B cell (primary cell): ENCODE results near the gene LRRC7. TPM values are rescaled to one million over a fixed set of nuclear protein-coding genes. Genes with fewer than 3 reads are reported as not detected.

Experiments used
- ATAC-seq: fragments of 200-7000 bp; cut with Tn5 transposase; one replicate; pipeline ENCODE4 v1.10.0; 2021; ENCODE audit warnings: low read depth, mild to moderate bottlenecking, moderate number of reproducible peaks, moderate library complexity
- CTCF ChIA-PET: fragments of 350-600 bp; sonication (Branson Sonifier 250); formaldehyde crosslinking; loops from one replicate; lab custom pipeline; 2021; ENCODE audit warnings: antibody characterized with exemption, inconsistent platforms; lab: Charles Lee
- POLR2A ChIA-PET: fragments of 350-600 bp; sonication (Branson Sonifier 250); formaldehyde crosslinking; loops from one replicate; lab custom pipeline; 2021; ENCODE audit warnings: antibody characterized with exemption; lab: Charles Lee
- DNase-seq: peaks from one replicate; pipeline ENCODE4 v3.0.0; 2013
- H2AFZ ChIP-seq: 2 replicates; pipeline ENCODE4 v1.6.1; 2012; ENCODE audit warnings: mild to moderate bottlenecking, low read depth, low read length; ENCODE audit not compliant: insufficient read depth, poor library complexity, severe bottlenecking
- H3K27ac ChIP-seq, 2 donors: 1 replicate in 1 of 2; 2 replicates in 1 of 2; pipeline ENCODE4 v1.5.1; 2012 to 2013; ENCODE audit warnings: low read length in 2 of 2, mild to moderate bottlenecking in 2 of 2, moderate library complexity in 1 of 2
- H3K27me3 ChIP-seq, 4 experiments: fragments of 200-600 bp in 1 of 4; sonication (generic) in 1 of 4; replicated peaks in 1 of 4; 1 replicate in 2 of 4; 2 replicates in 2 of 4; pipeline versions ENCODE4 v1.6.1 to v1.7.0; 2013 to 2016; ENCODE audit warnings: low read length in 3 of 4, mild to moderate bottlenecking in 2 of 4, mixed read lengths in 1 of 4, moderate library complexity in 1 of 4; ENCODE audit not compliant: insufficient read depth in 4 of 4, control insufficient read depth in 3 of 4; ENCODE audit errors: control extremely low read depth in 1 of 4
- H3K36me3 ChIP-seq, 2 experiments: replicated peaks in 1 of 2; 1 replicate in 1 of 2; 2 replicates in 1 of 2; pipeline versions ENCODE4 v1.6.1 to v1.7.1; 2013; ENCODE audit warnings: low read length in 1 of 2; ENCODE audit not compliant: insufficient read depth in 2 of 2, control insufficient read depth in 1 of 2; ENCODE audit errors: control extremely low read depth in 1 of 2, extremely low read depth in 1 of 2
- H3K4me1 ChIP-seq, 2 donors: fragments of 200-600 bp in 1 of 2; sonication (generic) in 1 of 2; 1 replicate in 1 of 2; 2 replicates in 1 of 2; pipeline versions ENCODE4 v1.5.1 to v1.6.1; 2013 to 2017; ENCODE audit warnings: low read length in 2 of 2; ENCODE audit not compliant: control insufficient read depth in 2 of 2, insufficient read depth in 2 of 2
- H3K4me2 ChIP-seq: replicated peaks from 2 replicates; pipeline ENCODE3; 2012; ENCODE audit warnings: mild to moderate bottlenecking, low read depth, low read length; ENCODE audit not compliant: poor library complexity, severe bottlenecking
- H3K4me3 ChIP-seq, 5 experiments: fragments of 200-600 bp in 1 of 5; sonication (generic) in 1 of 5; 1 replicate in 3 of 5; 2 replicates in 2 of 5; pipeline versions ENCODE4 v1.5.1 to v1.7.0; 2011 to 2016; ENCODE audit warnings: low read length in 4 of 5, mild to moderate bottlenecking in 4 of 5, low read depth in 2 of 5, control low read depth in 1 of 5, moderate library complexity in 1 of 5; ENCODE audit not compliant: insufficient read depth in 1 of 5; ENCODE audit errors: control extremely low read depth in 1 of 5, extremely low read depth in 1 of 5
- H3K79me2 ChIP-seq: fragments of 200-600 bp; sonication (generic); one replicate; pipeline ENCODE4 v1.6.0; 2016; ENCODE audit warnings: low read length; ENCODE audit not compliant: control insufficient read depth, insufficient read depth
- H3K9ac ChIP-seq: fragments of 200-600 bp; sonication (generic); 2 replicates; pipeline ENCODE4 v1.6.1; 2017; ENCODE audit warnings: mild to moderate bottlenecking, low read length, moderate library complexity
- H3K9me3 ChIP-seq, 3 donors: one replicate each; pipeline versions ENCODE4 v1.6.1 to v1.7.1; 2013; ENCODE audit warnings: low read length in 2 of 3; ENCODE audit not compliant: control insufficient read depth in 2 of 3, insufficient read depth in 1 of 3; ENCODE audit errors: control extremely low read depth in 1 of 3
- H4K20me1 ChIP-seq: 2 replicates; pipeline ENCODE4 v1.6.0; 2012; ENCODE audit warnings: mild to moderate bottlenecking, low read length; ENCODE audit not compliant: insufficient read depth, control insufficient read depth, poor library complexity, severe bottlenecking
- H3K27ac Mint-ChIP-seq: one replicate; pipeline ENCODE4 v1.8.0; 2021; ENCODE audit warnings: mixed read lengths
- H3K27me3 Mint-ChIP-seq: one replicate; pipeline ENCODE4 v1.8.0; 2021; ENCODE audit warnings: mixed read lengths
- H3K4me1 Mint-ChIP-seq: one replicate; pipeline ENCODE4 v1.8.0; 2021; ENCODE audit warnings: mixed read lengths
- H3K4me3 Mint-ChIP-seq: one replicate; pipeline ENCODE4 v1.8.0; 2021; ENCODE audit warnings: mixed read lengths
- H3K9me3 Mint-ChIP-seq: one replicate; pipeline ENCODE4 v1.8.0; 2022; ENCODE audit warnings: mixed read lengths; ENCODE audit not compliant: insufficient read depth
- CTCF ChIP-seq: fragments of 200-600 bp; IDR thresholded peaks from one replicate; pipeline ENCODE4 v1.8.0; 2022; ENCODE audit warnings: antibody characterized with exemption, mild to moderate bottlenecking
- EZH2 ChIP-seq: IDR thresholded peaks from 2 replicates; pipeline ENCODE4 v1.6.1; 2012; ENCODE audit warnings: borderline replicate concordance, low read depth, mild to moderate bottlenecking, moderate library complexity, low read length; ENCODE audit not compliant: insufficient read depth, poor library complexity, severe bottlenecking
- WGBS: methylation state at CpG from one replicate; pipeline ENCODE4 v1.1.5; 2013; ENCODE audit warnings: missing lambda C conversion rate; ENCODE audit not compliant: insufficient coverage; 5-methylcytosine and 5-hydroxymethylcytosine counted together
- intact Hi-C: fragments of 100-400 bp; cut with micrococcal nuclease; formaldehyde crosslinking; loops from one replicate; pipeline ENCODE4 v1.10.0; 2022
- polyA plus RNA-seq: library from polyadenylated mRNA; depleted of rRNA; stranded (reverse); fragments of >200 nt; gene quantifications from 2 replicates; pipeline ENCODE4 v1.2.3, GENCODE V29; 2012
- total RNA-seq, 2 donors: library from RNA; stranded (reverse); fragments of 120-200 nt in 1 of 2; gene quantifications; 1 replicate in 1 of 2; 2 replicates in 1 of 2; pipeline versions ENCODE4 v1.2.3 to v1.2.4, GENCODE V29; 2013 to 2022

Gene LRRC7
- total and polyA plus RNA-seq, 2 donors (not counting 1 experiment from before 2014, with no cell fraction given), result not detected

GRCh38 chr1:69827732-69828131 is 260.0 kb downstream of the LRRC7 start:
- H3K79me2 ChIP-seq, result no peaks in the 10 kb centered on the region
- ChIA-PET POLR2A (no interaction called here), CTCF (no interaction called here)
- H2AFZ ChIP-seq, result no peak overlapping the region
- Mint-ChIP-seq H3K4me1 (no peaks in the 10 kb centered on the region), H3K27me3 (no peaks in the 10 kb centered on the region), H3K9me3 (no peaks in the 10 kb centered on the region), H3K27ac (no peak overlapping the region), H3K4me3 (no peak overlapping the region)
- no peak overlapping the region for H3K9ac ChIP-seq
- no peaks in the 10 kb centered on the region for H3K36me3 ChIP-seq
- H3K4me3 ChIP-seq, result no peak overlapping the region
- DNase-seq, result no peak
- no peak overlapping the region for H3K4me2 ChIP-seq
- WGBS, result no CpG with 5 or more reads among the region's 2 CpGs
- H3K4me1 ChIP-seq, result no peaks in the 10 kb centered on the region
- H3K27ac ChIP-seq, result no peak overlapping the region
- peaks cover 0 to 1% (median 0%) of the 10 kb centered on the region in 3 donors for H3K9me3 ChIP-seq
- intact Hi-C loops, result no loop called here
- TF ChIP-seq CTCF, result no peak
- TF ChIP-seq EZH2, result no peak
- H3K27me3 ChIP-seq, result no peaks in the 10 kb centered on the region
- H4K20me1 ChIP-seq, result no peaks in the 10 kb centered on the region
- no peak for ATAC-seq

GRCh38 chr1:69833536-69833935 is 265.8 kb downstream of the LRRC7 start:
- Histone ChIP-seq H3K27me3 (no peaks in the 10 kb centered on the region), H2AFZ (no peak overlapping the region), H3K9me3 (peaks cover 0 to 4% (median 0%) of the 10 kb centered on the region in 3 donors), H3K9ac (no peak overlapping the region), H4K20me1 (no peaks in the 10 kb centered on the region), H3K79me2 (no peaks in the 10 kb centered on the region), H3K4me1 (no peaks in the 10 kb centered on the region), H3K36me3 (no peaks in the 10 kb centered on the region), H3K27ac (no peak overlapping the region), H3K4me2 (no peak overlapping the region), H3K4me3 (no peak overlapping the region)
- ATAC-seq, result no peak
- H3K4me3 Mint-ChIP-seq, result no peak overlapping the region
- ChIA-PET POLR2A (no interaction called here), CTCF (no interaction called here)
- no peak for TF ChIP-seq EZH2
- TF ChIP-seq CTCF, result no peak
- no peak for DNase-seq
- H3K27ac Mint-ChIP-seq, result no peak overlapping the region
- no peaks in the 10 kb centered on the region for H3K9me3 Mint-ChIP-seq
- WGBS, result 97% methylated on average over 3 of the region's 3 CpGs
- intact Hi-C loops, result no loop called here
- H3K4me1 Mint-ChIP-seq, result no peaks in the 10 kb centered on the region
- no peaks in the 10 kb centered on the region for H3K27me3 Mint-ChIP-seq
